ENCODE measurements around the gene SGCD.

SGCD gene

DNA sequence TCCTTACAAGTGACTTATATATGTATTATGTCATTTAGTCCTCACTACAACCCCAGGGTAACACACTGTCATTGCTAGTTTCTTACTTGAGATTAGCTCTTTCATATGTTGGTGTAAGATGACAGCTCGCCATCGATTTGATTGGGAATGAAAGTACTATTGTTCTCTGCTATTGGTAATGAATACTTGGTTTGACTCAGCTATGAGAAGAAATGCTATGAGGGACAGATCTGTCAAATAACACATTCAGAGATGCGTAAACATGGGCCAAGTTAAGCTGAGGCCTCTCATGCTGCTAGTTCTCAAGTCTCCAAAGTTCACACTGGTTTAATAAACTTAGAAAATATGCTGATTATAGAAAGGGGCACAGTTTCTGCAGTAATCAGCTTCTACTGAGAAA, 142.7 kb downstream of the SGCD start:
- DNase-seq (ENCODE audit: extremely low spot score) = no peak
- CTCF ChIA-PET = no interaction called here
- POLR2A ChIA-PET = no interaction called here
- TF ChIP-seq PKNOX1 (IDR thresholded peaks at IDR 0.05) (no peak), ELF4 (IDR thresholded peaks at IDR 0.05) (no peak), L3MBTL2 (conservative IDR thresholded peaks at IDR 0.05) (no peak), TARDBP (IDR thresholded peaks at IDR 0.05) (no peak), CTBP1 (IDR thresholded peaks at IDR 0.05; ENCODE audit: borderline replicate concordance) (no peak), FOXA1 (IDR thresholded peaks at IDR 0.05) (no peak), NFRKB (IDR thresholded peaks at IDR 0.05) (no peak), ZNF384 (IDR thresholded peaks at IDR 0.05) (no peak), SP1 (IDR thresholded peaks at IDR 0.05) (no peak), ARNT (IDR thresholded peaks at IDR 0.05) (no peak), LEF1 (IDR thresholded peaks at IDR 0.05; ENCODE audit: borderline replicate concordance) (no peak), FOXM1 (IDR thresholded peaks at IDR 0.05; ENCODE audit: borderline replicate concordance) (no peak), HDGF (IDR thresholded peaks at IDR 0.05; ENCODE audit: borderline replicate concordance) (no peak)

GRCh38 chr5:156471893-156472292, 144.9 kb downstream of the SGCD start:
- POLR2A ChIA-PET = no interaction called here
- CTCF ChIA-PET = no interaction called here
- no peak for TF ChIP-seq BHLHE40 (IDR thresholded peaks at IDR 0.05; ENCODE audit: borderline replicate concordance)
- no peak for TF ChIP-seq FOXA1 (IDR thresholded peaks at IDR 0.05)
- TF ChIP-seq SP1 (IDR thresholded peaks at IDR 0.05) = no peak
- TF ChIP-seq LEF1 (IDR thresholded peaks at IDR 0.05; ENCODE audit: borderline replicate concordance) = no peak
- TF ChIP-seq PKNOX1 (IDR thresholded peaks at IDR 0.05) = no peak
- no peak for TF ChIP-seq NFRKB (IDR thresholded peaks at IDR 0.05)
- TF ChIP-seq ARNT (IDR thresholded peaks at IDR 0.05) = no peak
- no peak for TF ChIP-seq L3MBTL2 (conservative IDR thresholded peaks at IDR 0.05)
- no peak for DNase-seq (ENCODE audit: extremely low spot score)

GRCh38 chr5:156473269-156473908, 146.4 kb downstream of the SGCD start:
- ChIA-PET CTCF (no interaction called here), POLR2A (no interaction called here)
- TF ChIP-seq ZNF384 (IDR thresholded peaks at IDR 0.05) = no peak
- no peak for TF ChIP-seq PKNOX1 (IDR thresholded peaks at IDR 0.05)
- TF ChIP-seq TARDBP (IDR thresholded peaks at IDR 0.05) = no peak
- TF ChIP-seq CTBP1 (IDR thresholded peaks at IDR 0.05; ENCODE audit: borderline replicate concordance) = no peak
- TF ChIP-seq SP1 (IDR thresholded peaks at IDR 0.05) = no peak
- no peak for TF ChIP-seq BHLHE40 (IDR thresholded peaks at IDR 0.05; ENCODE audit: borderline replicate concordance)
- no peak for TF ChIP-seq FOXA1 (IDR thresholded peaks at IDR 0.05)
- TF ChIP-seq ELF4 (IDR thresholded peaks at IDR 0.05) = no peak
- no peak for TF ChIP-seq NFRKB (IDR thresholded peaks at IDR 0.05)
- no peak for TF ChIP-seq LEF1 (IDR thresholded peaks at IDR 0.05; ENCODE audit: borderline replicate concordance)
- no peak for TF ChIP-seq FOXK2 (IDR thresholded peaks at IDR 0.05)
- no peak for TF ChIP-seq L3MBTL2 (conservative IDR thresholded peaks at IDR 0.05)
- TF ChIP-seq SUZ12 (IDR thresholded peaks at IDR 0.05) = no peak
- no peak for TF ChIP-seq FOXM1 (IDR thresholded peaks at IDR 0.05; ENCODE audit: borderline replicate concordance)
- no peak for TF ChIP-seq HDGF (IDR thresholded peaks at IDR 0.05; ENCODE audit: borderline replicate concordance)
- TF ChIP-seq ARNT (IDR thresholded peaks at IDR 0.05) = no peak
- DNase-seq (ENCODE audit: extremely low spot score) = no peak

DNA sequence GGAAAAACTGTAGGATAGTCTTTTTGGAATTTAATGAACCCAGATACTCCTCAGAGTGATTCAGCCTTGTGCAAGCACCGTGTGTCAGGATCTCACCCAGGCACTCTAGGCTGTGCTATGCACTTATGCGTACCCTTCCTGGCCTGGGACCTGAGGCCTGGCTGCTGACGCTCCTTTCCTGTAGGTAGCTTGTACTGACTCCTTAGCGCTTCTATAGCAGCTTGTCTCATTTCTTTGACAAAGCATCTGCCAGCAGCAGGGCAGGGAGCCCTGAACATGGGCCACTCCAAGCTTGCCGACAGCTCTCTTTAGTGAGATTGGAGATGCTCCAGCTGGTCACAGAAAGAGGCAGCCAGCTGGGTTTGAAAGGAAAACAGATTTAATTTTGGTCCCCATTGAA, 147.3 kb downstream of the SGCD start:
- POLR2A ChIA-PET = no interaction called here
- DNase-seq (ENCODE audit: extremely low spot score) = no peak
- CTCF ChIA-PET = no interaction called here
- TF ChIP-seq NFRKB (IDR thresholded peaks at IDR 0.05) (no peak), TARDBP (IDR thresholded peaks at IDR 0.05) (no peak), PKNOX1 (IDR thresholded peaks at IDR 0.05) (no peak), FOXK2 (IDR thresholded peaks at IDR 0.05) (no peak), LEF1 (IDR thresholded peaks at IDR 0.05; ENCODE audit: borderline replicate concordance) (no peak), ARNT (IDR thresholded peaks at IDR 0.05) (no peak), SP1 (IDR thresholded peaks at IDR 0.05) (no peak), ZNF384 (IDR thresholded peaks at IDR 0.05) (no peak), L3MBTL2 (conservative IDR thresholded peaks at IDR 0.05) (no peak), BHLHE40 (IDR thresholded peaks at IDR 0.05; ENCODE audit: borderline replicate concordance) (no peak), CTBP1 (IDR thresholded peaks at IDR 0.05; ENCODE audit: borderline replicate concordance) (no peak), FOXM1 (IDR thresholded peaks at IDR 0.05; ENCODE audit: borderline replicate concordance) (no peak), FOXA1 (IDR thresholded peaks at IDR 0.05) (no peak), ELF4 (IDR thresholded peaks at IDR 0.05) (no peak)

GRCh38 chr5:156475182-156476157, 148.5 kb downstream of the SGCD start:
- CTCF ChIA-PET = no interaction called here
- DNase-seq (ENCODE audit: extremely low spot score) = no peak
- POLR2A ChIA-PET = no interaction called here
- no peak for TF ChIP-seq TARDBP (IDR thresholded peaks at IDR 0.05)
- no peak for TF ChIP-seq FOXA1 (IDR thresholded peaks at IDR 0.05)
- no peak for TF ChIP-seq ELF4 (IDR thresholded peaks at IDR 0.05)
- TF ChIP-seq PKNOX1 (IDR thresholded peaks at IDR 0.05) = no peak
- TF ChIP-seq BHLHE40 (IDR thresholded peaks at IDR 0.05; ENCODE audit: borderline replicate concordance) = no peak
- no peak for TF ChIP-seq ZNF384 (IDR thresholded peaks at IDR 0.05)
- no peak for TF ChIP-seq FOXK2 (IDR thresholded peaks at IDR 0.05)
- no peak for TF ChIP-seq FOXM1 (IDR thresholded peaks at IDR 0.05; ENCODE audit: borderline replicate concordance)
- TF ChIP-seq HDGF (IDR thresholded peaks at IDR 0.05; ENCODE audit: borderline replicate concordance) = no peak
- no peak for TF ChIP-seq LEF1 (IDR thresholded peaks at IDR 0.05; ENCODE audit: borderline replicate concordance)
- no peak for TF ChIP-seq CTBP1 (IDR thresholded peaks at IDR 0.05; ENCODE audit: borderline replicate concordance)
- TF ChIP-seq ARNT (IDR thresholded peaks at IDR 0.05) = no peak
- no peak for TF ChIP-seq SP1 (IDR thresholded peaks at IDR 0.05)
- no peak for TF ChIP-seq L3MBTL2 (conservative IDR thresholded peaks at IDR 0.05)
- no peak for TF ChIP-seq NFRKB (IDR thresholded peaks at IDR 0.05)
- TF ChIP-seq SUZ12 (IDR thresholded peaks at IDR 0.05) = no peak

Data from HEK293T (cell line).